GM23248 (cell line): Measurements from ENCODE around the gene GOLGA3. TPM values are rescaled to one million over a fixed set of nuclear protein-coding genes. Genes with fewer than 3 reads are reported as not detected.

Experiments used
- DNase-seq: peaks from one replicate; pipeline ENCODE4 v3.0.0-alpha.2; 2015
- H2AFZ ChIP-seq: fragments of 200-600 bp; sonication (generic); 2 replicates; pipeline ENCODE4 v1.6.1; 2016; ENCODE audit warnings: antibody characterized with exemption
- H3F3A ChIP-seq: fragments of 200-600 bp; sonication (generic); 2 replicates; pipeline ENCODE4 v1.6.1; 2016; ENCODE audit warnings: mild to moderate bottlenecking, antibody characterized with exemption, mixed run types; ENCODE audit not compliant: insufficient read depth
- H3K27ac ChIP-seq: fragments of 200-600 bp; sonication (generic); 2 replicates; pipeline ENCODE4 v1.5.1; 2016; ENCODE audit warnings: mild to moderate bottlenecking
- H3K27me3 ChIP-seq: fragments of 200-600 bp; sonication (generic); replicated peaks from 2 replicates; pipeline ENCODE4 v1.6.1; 2016; ENCODE audit warnings: mild to moderate bottlenecking; ENCODE audit not compliant: insufficient read depth
- H3K36me3 ChIP-seq: fragments of 200-600 bp; sonication (generic); 2 replicates; pipeline ENCODE4 v1.6.1; 2016; ENCODE audit warnings: low read depth, mild to moderate bottlenecking
- H3K4me1 ChIP-seq: fragments of 200-600 bp; sonication (generic); 2 replicates; pipeline ENCODE4 v1.6.1; 2016; ENCODE audit warnings: mild to moderate bottlenecking; ENCODE audit not compliant: insufficient read depth
- H3K4me2 ChIP-seq: fragments of 200-600 bp; sonication (generic); one replicate; pipeline ENCODE4 v1.6.1; 2016; ENCODE audit warnings: mild to moderate bottlenecking; ENCODE audit not compliant: unreplicated experiment
- H3K4me3 ChIP-seq: fragments of 200-600 bp; sonication (generic); 2 replicates; pipeline ENCODE4 v1.5.1; 2016; ENCODE audit warnings: mild to moderate bottlenecking
- H3K79me2 ChIP-seq: fragments of 200-600 bp; sonication (generic); 2 replicates; pipeline ENCODE4 v1.6.1; 2016; ENCODE audit warnings: mild to moderate bottlenecking; ENCODE audit not compliant: insufficient read depth
- H3K9ac ChIP-seq: fragments of 200-600 bp; sonication (generic); 2 replicates; pipeline ENCODE4 v1.6.1; 2016; ENCODE audit warnings: mild to moderate bottlenecking
- H3K9me2 ChIP-seq: fragments of 200-600 bp; sonication (generic); 2 replicates; pipeline ENCODE4 v1.6.1; 2016; ENCODE audit warnings: mixed run types, mild to moderate bottlenecking, moderate library complexity; ENCODE audit not compliant: insufficient read depth
- H3K9me3 ChIP-seq: fragments of 200-600 bp; sonication (generic); one replicate; pipeline ENCODE4 v1.6.1; 2017; ENCODE audit warnings: low read depth
- H4K20me1 ChIP-seq: fragments of 200-600 bp; sonication (generic); 2 replicates; pipeline ENCODE4 v1.6.0; 2016; ENCODE audit not compliant: insufficient read depth
- EZH2 ChIP-seq: fragments of 200-600 bp; sonication (generic); IDR thresholded peaks from 2 replicates; pipeline ENCODE4 v1.6.1; 2018; ENCODE audit warnings: antibody characterized with exemption, mild to moderate bottlenecking; ENCODE audit not compliant: insufficient read depth, poor library complexity, severe bottlenecking
- EZH2phosphoT487 ChIP-seq: fragments of 200-600 bp; sonication (generic); IDR thresholded peaks from 2 replicates; pipeline ENCODE4 v1.6.1; 2018; ENCODE audit warnings: antibody characterized with exemption, moderate library complexity, mild to moderate bottlenecking, low read depth; ENCODE audit not compliant: insufficient read depth
- WGBS, 2 experiments: methylation state at CpG; one replicate each; pipeline ENCODE4 v1.1.6; 2015 to 2017; ENCODE audit warnings: low lambda C conversion rate in 2 of 2, low coverage in 1 of 2; ENCODE audit errors: missing lambda C conversion rate in 2 of 2; 5-methylcytosine and 5-hydroxymethylcytosine counted together
- in situ Hi-C: fragments of 300-500 bp; cut with MboI; formaldehyde crosslinking; loops from 2 replicates; pipeline ENCODE4 v1.15.0; 2020
- polyA plus RNA-seq: library from polyadenylated mRNA; unstranded; fragments of >200 nt; fragmentation: Nextera tagmentation; extraction: Ambion mirVana; gene quantifications from 2 replicates; pipeline ENCODE4 v1.2.1, GENCODE V29; 2016
- total RNA-seq: library from RNA; depleted of rRNA; stranded (reverse); fragments of >200 nt; shearing (Covaris generic); gene quantifications from 2 replicates; pipeline ENCODE4 v1.2.3, GENCODE V29; 2014

Gene GOLGA3
- total and polyA plus RNA-seq, 2 experiments from 2014 or later, result 38.1 to 118 TPM

DNA sequence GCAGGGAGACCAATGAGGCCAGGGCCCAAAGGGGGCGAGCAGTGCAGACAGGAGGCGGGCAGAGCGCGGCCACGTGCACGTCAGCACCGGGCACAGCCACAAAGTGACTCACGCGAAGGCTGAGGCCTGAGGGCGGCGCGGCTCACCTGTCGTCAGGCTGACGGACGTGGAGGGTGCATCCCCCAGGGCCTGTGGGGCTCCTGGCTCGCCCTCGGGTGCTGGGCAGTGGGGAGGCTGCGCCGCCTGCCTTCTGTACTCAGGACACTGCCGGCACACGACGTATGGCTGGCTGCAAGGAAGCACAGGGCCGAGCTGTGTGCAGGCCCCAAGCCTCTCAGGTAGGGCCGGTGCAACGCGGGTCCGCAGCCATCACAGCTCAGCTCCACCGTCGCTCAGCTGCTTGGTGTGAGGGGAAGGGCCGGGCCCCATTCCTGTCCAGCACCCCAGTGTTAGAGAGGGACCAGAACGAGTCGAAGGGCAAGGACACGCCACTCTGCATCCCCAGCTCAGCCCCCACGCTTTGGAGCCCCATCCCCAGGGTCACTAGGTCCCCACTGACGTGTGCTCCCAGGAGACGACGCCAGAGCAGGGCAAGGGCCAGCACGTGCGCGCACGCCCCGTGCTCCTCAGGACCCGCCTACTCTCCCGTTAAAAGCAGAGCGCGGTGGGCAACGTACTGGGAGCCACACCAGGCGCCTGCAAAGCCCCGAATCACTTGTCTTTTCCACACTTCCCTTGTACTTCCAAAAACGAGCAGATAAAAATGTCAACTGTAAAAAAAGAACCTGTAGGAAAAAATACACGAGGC is 24.8 kb upstream of the GOLGA3 start:
- WGBS, 2 experiments, result 96% methylated on average over 43 to 50 of the region's 51 CpGs
- no peaks in the 10 kb centered on the region for H3K9me2 ChIP-seq
- H3K36me3 ChIP-seq, result peaks cover 29% of the 10 kb centered on the region
- no peaks in the 10 kb centered on the region for H4K20me1 ChIP-seq
- in situ Hi-C loops, result no loop called here
- no peak overlapping the region for H3K27ac ChIP-seq
- no peaks in the 10 kb centered on the region for H3K27me3 ChIP-seq
- H3F3A ChIP-seq, result no peaks in the 10 kb centered on the region
- no peaks in the 10 kb centered on the region for H3K4me1 ChIP-seq
- no peak overlapping the region for H2AFZ ChIP-seq
- no peaks in the 10 kb centered on the region for H3K9me3 ChIP-seq
- H3K9ac ChIP-seq, result no peak overlapping the region
- no peak overlapping the region for H3K4me3 ChIP-seq
- no peak overlapping the region for H3K4me2 ChIP-seq
- DNase-seq, result no peak
- no peaks in the 10 kb centered on the region for H3K79me2 ChIP-seq
- TF ChIP-seq EZH2, result no peak
- TF ChIP-seq EZH2phosphoT487, result no peak

DNA sequence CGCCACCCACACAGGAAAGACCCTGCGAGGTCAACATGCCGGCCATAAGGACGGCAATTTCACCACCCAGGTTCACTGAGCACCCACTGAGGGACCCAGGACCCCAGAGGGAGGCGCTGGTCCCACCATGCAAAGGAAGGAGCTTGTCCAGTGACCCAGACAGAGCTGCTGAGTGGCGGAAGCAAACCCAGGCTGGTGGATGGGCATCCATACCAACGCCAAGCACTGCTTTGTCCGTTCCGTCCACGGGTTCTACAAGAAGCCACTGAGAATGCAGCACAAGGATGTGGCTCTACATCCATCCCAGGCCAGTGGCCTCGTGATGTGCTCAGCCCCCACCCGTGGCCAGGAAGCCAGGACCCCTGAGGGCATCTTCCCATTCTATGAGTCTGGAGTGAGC is 23.8 kb upstream of the GOLGA3 start:
- Histone ChIP-seq H3K9me2 (no peaks in the 10 kb centered on the region), H3K4me1 (no peaks in the 10 kb centered on the region), H3F3A (no peaks in the 10 kb centered on the region), H3K79me2 (no peaks in the 10 kb centered on the region), H3K9ac (no peak overlapping the region), H3K36me3 (peaks cover 31% of the 10 kb centered on the region), H3K27me3 (no peaks in the 10 kb centered on the region), H2AFZ (no peak overlapping the region), H3K4me2 (no peak overlapping the region), H3K9me3 (no peaks in the 10 kb centered on the region), H3K27ac (no peak overlapping the region), H3K4me3 (no peak overlapping the region), H4K20me1 (no peaks in the 10 kb centered on the region)
- TF ChIP-seq EZH2phosphoT487 (no peak), EZH2 (no peak)
- 92 to 94% methylated on average over 12 of the region's 12 CpGs for WGBS, 2 experiments
- in situ Hi-C loops, result no loop called here
- DNase-seq, result no peak

DNA sequence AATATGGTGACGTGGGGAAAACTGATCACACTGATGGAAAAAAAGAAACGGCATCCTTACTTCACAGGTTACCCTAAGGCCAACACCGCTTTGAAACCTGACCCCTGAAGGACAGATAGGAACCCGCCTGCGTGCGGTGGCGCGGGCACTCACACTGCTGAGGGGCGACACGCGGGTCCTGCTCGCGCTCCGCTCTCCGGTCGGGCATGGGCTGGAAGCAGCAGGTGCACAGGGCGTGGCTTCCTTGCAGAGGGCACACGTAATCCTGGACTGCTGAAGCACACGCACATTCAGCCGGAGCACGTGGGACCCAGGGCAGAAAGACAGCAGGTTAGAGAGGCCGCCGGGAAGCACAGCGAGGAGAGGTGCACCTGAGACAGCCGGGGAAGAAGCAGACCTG is 22.8 kb upstream of the GOLGA3 start:
- H3K9me2 ChIP-seq, result no peaks in the 10 kb centered on the region
- H3K27ac ChIP-seq, result no peak overlapping the region
- no peak overlapping the region for H3K4me2 ChIP-seq
- peaks cover 41% of the 10 kb centered on the region for H3K36me3 ChIP-seq
- 94 to 99% methylated on average over 25 of the region's 25 CpGs for WGBS, 2 experiments
- no peaks in the 10 kb centered on the region for H3K9me3 ChIP-seq
- no peaks in the 10 kb centered on the region for H3F3A ChIP-seq
- no peaks in the 10 kb centered on the region for H4K20me1 ChIP-seq
- H3K4me1 ChIP-seq, result no peaks in the 10 kb centered on the region
- H3K4me3 ChIP-seq, result no peak overlapping the region
- no peaks in the 10 kb centered on the region for H3K27me3 ChIP-seq
- no peak for TF ChIP-seq EZH2
- no peak for DNase-seq
- H3K9ac ChIP-seq, result no peak overlapping the region
- H3K79me2 ChIP-seq, result no peaks in the 10 kb centered on the region
- in situ Hi-C loops, result no loop called here
- no peak overlapping the region for H2AFZ ChIP-seq

DNA sequence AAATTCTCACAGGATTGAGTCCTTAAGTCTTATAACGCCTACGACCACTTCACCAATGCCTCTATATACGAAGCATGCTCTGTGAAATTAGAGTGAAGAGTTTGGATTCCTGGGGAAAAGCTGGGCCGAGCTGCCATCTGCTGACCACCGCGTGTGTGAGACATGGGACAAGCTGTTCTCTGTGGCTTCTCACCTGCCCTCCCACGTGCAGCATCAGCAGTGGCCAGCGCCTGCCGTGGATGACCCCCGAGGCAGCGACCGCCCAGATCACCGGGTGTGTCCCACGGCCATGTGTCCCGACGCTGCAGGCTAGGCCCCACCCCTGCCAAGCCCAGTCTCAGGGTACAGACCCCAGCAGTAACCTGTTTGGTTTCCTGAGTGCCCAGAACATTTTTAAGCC is 21.6 kb upstream of the GOLGA3 start:
- no peaks in the 10 kb centered on the region for H3K4me1 ChIP-seq
- no peaks in the 10 kb centered on the region for H4K20me1 ChIP-seq
- H3K36me3 ChIP-seq, result peaks cover 34% of the 10 kb centered on the region; the same call in 1 of the 2 replicates
- TF ChIP-seq EZH2phosphoT487, result no peak
- TF ChIP-seq EZH2, result no peak
- in situ Hi-C loops, result no loop called here
- H3K9ac ChIP-seq, result no peak overlapping the region
- 89 to 92% methylated on average over 16 of the region's 16 CpGs for WGBS, 2 experiments
- H2AFZ ChIP-seq, result no peak overlapping the region
- H3K27me3 ChIP-seq, result no peaks in the 10 kb centered on the region
- H3K9me3 ChIP-seq, result no peaks in the 10 kb centered on the region
- H3K27ac ChIP-seq, result no peak overlapping the region
- no peak overlapping the region for H3K4me2 ChIP-seq
- no peaks in the 10 kb centered on the region for H3F3A ChIP-seq
- DNase-seq, result no peak
- no peak overlapping the region for H3K4me3 ChIP-seq
- H3K9me2 ChIP-seq, result no peaks in the 10 kb centered on the region
- no peaks in the 10 kb centered on the region for H3K79me2 ChIP-seq
